Peyer's patch (tissue), 4 donors: ENCODE results near the gene WDR7.

Experiments
- CTCF ChIP-seq, 6 experiments: fragments of 450-650 bp in 4 of 6; fragments of 200-600 bp in 2 of 6; sonication (generic) in 1 of 6; IDR thresholded peaks; one replicate each; pipeline ENCODE4 v1.5.1; 2017 to 2019; ENCODE audit warnings: antibody characterized with exemption in 6 of 6, mild to moderate bottlenecking in 3 of 6, moderate library complexity in 1 of 6
- POLR2A ChIP-seq, 2 donors: fragments of 450-650 bp; IDR thresholded peaks; one replicate each; pipeline ENCODE4 v1.5.1; 2017; ENCODE audit warnings: antibody characterized with exemption in 2 of 2, mild to moderate bottlenecking in 2 of 2, moderate library complexity in 2 of 2

GRCh38 chr18:57057890-57058289, 406.7 kb downstream of the WDR7 start:
- TF ChIP-seq CTCF (IDR thresholded peaks at IDR 0.05), result no peak
- TF ChIP-seq POLR2A (IDR thresholded peaks at IDR 0.05), result no peak
